HG02973 (cell line): ENCODE data around the gene ALOXE3.

Experiments used
- ATAC-seq: cut with Tn5 transposase; IDR thresholded peaks from one replicate; pipeline ENCODE4 v1.9.1; 2021; ENCODE audit warnings: moderate library complexity; ENCODE audit not compliant: unreplicated experiment

Gene ALOXE3

GRCh38 chr17:8142887-8143580 lies 24.7 kb upstream of the ALOXE3 start:
- ATAC-seq, result no peak

GRCh38 chr17:8142158-8142886 lies 24.0 kb upstream of the ALOXE3 start:
- ATAC-seq, result no peak

- ATAC-seq, result no peak
Measured at GRCh38 chr17:8141741-8142140, 23.4 kb upstream of the ALOXE3 start.

DNA sequence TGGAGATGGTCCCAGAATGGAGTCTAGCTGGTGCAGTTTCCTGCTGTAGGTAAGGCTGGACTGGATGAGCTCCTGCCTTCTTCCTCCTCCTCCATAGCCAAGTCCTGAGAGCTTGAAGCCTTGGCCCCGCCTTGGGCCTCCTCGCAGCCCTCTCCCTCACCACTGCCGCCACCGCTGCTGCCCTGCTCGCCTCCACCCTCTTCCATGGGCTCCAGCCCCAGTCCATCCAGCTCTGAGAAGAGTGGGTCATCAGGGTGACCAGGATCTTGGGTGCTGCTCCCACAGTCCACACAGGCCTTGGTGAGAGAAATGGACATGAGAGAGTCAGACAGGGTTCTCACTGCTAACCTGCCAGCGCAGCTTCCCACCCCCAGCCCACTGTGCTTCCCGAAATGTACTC lies 22.7 kb upstream of the ALOXE3 start:
- no peak for ATAC-seq

DNA sequence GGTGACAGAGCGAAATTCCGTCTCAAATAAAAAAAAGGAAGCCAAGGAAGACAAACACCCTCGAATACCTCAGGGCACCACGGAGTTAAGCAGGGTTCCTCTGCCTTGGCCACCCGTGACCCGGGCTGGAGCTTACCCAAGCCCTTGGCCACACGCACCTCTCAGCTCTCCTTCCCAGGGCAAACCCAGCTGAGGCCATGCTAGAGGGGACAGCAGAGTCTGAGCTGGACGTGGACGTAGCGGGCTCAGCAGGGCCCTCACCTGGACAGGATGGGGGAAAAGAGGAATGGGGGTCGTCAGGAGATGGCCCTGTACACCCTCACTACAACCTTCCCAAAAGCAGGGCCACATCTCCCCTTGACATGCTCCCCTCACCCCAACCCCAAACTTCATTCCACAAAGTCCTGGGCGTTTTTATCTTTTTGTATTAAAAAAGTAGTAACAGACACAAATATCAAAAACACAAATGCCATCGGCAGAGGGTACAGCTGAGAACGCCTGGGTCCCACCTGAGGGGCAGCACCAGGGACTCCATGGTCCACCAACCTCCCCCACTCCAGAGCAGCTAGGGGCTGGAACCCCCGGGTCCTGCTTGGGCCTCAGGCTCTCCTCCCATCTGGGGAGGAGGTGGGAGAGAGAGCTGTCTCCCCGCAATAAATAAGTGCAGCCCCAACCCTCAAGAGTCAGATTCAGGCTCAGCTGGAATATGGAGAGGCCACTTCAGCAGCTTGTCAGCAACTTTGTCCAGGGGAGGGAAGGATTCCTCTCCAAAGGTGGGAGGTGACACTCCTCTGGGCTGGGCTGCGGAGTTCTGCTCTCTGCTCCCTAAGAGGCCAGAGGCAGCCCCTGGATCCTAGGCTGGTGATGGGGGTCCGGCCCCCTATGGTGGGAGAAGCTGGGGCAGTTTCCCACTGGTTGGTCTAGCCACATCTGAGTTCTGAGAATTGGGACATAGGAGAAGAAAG lies 22.0 kb upstream of the ALOXE3 start:
- no peak for ATAC-seq

DNA sequence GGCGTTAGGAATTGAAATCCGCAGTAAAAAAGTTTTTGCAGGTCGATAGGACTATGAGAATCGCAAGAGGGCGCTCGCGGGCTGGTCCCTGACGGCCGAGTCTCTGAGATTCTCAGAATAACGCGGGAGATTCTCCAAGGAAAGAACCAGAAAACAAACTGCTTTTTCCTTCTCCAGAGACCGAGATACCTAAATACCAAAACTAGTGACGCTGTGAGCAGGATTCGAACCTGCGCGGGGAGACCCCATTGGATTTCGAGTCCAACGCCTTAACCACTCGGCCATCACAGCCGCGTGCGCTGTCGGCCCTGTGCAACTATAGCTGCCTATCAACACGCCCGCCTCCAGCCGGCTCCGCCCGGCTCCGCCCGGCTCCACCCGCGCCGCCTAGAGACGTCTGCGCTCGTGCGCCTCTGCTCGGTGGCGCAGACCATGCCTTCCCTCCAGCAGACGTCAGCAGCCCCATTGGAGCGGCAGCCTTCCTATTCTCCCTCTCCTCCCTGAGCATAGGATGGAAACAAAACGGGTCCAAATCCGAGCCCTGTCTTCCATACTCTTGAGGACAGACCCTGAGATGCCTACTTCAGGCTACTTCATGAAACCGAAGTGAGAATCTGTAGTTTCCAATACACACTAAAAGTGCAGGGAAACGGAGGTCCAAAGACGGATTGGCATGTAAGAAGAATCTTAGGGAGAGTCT lies 20.5 kb upstream of the ALOXE3 start:
- peak; percentile 69 for ATAC-seq

- peak; percentile 12 for ATAC-seq
Measured at GRCh38 chr17:8138374-8138671, 20.0 kb upstream of the ALOXE3 start.

DNA sequence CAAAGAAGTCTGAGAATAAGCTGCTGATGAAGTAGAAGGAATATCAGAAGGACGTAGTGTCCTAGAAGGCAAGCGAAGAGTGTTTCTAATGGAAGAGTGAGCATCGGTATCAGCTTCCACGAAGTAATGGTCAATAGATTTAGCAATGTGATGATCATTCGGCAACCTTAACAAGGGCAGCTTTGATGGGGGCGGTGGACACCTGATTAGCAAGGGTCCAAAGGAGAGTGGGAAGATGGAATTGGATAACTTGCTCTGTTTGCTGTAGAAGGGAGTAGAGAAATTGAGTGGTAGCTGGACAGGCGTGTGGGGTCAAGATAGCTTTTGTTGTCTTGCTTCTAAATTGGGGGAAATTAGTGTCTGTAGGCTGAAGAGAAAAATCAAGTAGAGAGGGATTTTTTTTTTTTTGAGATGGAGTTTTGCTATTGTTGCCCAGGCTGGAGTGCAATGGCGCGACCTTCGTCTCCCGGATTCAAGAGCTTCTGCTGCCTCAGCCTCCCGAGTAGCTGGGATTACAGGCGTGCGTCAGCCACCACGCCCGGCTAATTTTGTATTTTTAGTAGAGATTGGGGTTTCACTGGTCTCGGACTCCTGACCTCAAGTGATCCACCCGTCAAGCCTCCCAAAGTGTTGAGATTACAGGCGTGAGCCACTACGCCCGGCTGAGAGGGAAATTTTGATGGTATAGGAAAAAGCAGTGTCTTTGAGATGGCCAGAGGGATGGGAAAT lies 19.5 kb upstream of the ALOXE3 start:
- ATAC-seq, result peak; percentile 7

DNA sequence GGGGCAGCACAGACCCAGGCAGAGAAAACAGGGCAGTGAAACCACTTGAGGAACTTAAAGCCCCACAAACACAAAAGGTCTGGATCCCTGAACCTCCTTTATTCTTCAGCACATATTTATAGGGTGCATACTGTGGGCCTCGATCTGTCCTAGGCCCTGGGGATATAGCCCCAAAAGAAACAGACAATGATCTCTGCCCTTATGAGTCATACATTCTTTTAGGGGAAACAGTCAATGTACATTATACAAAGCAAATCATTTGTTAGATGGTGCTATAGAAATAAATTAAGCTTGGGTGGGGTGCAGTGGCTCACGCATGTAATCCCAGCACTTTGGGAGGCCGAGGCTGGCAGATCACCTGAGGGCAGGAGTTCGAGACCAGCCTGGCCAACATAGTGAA lies 15.6 kb upstream of the ALOXE3 start:
- no peak for ATAC-seq

- ATAC-seq, result no peak
Measured at GRCh38 chr17:8133399-8133798, 15.1 kb upstream of the ALOXE3 start.

DNA sequence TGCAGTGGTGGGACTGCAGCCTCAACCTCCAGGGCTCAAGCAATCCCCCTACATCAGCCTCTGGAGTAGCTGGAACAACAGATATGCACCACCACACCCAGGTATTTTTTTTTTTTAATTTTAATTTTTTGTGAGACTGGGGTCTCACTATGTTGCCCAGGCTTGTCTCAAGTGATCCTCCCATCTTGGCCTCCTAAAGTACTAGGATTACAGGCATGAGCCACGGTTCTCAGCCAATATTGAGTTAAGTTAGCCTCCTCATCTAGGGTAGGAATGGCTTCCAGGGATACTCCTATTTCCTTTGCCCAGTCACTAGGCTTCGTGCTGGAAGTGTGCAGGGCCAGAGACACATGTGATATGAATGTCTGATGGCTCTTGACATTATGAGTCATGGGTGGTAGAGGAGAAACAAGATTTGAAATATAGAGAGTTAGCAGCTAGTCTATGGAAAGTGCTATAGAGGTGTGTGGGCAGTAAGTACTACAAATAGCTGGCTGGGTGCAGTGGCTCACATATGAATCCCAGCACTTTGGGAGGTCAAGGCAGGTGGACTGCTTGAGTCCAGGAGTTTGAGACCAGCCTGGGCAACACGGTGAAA lies 13.6 kb upstream of the ALOXE3 start:
- no peak for ATAC-seq

DNA sequence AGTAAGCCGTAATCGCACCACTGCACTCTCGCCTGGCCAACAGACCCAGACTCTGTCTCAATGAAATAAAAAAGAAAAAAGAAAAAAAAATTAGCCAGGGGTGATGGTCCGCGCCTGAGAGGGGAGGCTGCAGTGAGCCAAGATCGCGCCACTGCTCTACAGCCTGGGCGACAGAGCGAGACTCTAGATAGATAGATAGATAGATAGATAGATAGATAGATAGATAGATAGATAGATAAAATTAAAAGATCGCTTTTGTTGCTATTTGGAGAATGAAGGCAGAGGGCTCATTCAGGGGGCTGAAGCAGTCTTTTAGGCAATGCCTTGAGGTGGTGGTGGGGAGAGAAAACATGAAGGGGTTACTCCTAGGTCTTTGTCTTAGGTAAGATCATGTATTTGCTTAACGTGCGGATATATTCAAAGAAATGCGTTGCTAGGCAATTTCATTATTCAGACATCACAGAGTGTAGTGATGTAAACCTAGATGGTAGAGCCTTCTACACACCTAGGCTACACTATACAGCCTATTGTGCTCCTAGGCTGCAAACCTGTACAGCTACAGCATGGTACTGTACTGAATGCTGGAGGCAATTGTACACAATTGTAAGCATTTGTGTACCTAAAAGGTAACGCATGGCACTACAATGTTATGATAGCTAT lies 9.9 kb upstream of the ALOXE3 start:
- ATAC-seq, result no peak

GRCh38 chr17:8126491-8127066 lies 8.3 kb upstream of the ALOXE3 start:
- ATAC-seq, result no peak

DNA sequence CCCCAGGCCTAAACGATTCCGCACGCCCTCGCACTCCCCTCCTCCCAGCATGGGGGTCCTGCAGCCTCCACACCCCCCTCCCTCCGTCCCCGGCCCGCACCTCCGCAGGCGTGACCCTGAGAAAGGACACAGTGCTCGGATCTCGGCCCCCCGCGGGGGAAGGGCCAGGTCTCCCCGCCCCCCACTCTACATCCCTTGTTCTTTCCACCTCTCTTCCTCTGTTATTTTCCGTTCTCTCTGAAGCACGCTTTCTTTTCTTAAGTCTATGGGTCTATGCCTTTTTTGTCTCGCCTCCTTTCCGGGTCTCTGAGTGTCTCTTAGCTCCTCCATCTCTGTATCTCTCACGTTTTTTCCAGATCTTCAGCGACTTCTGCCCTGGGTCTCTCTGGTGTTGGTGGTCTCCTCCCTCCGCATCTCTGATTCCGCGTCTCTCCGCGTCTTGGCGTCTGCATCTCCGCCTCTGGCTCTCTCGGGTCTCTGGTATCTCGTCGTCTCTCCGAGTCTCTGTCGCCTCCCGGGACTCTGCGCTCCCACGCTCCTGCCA lies 7.7 kb upstream of the ALOXE3 start:
- no peak for ATAC-seq

DNA sequence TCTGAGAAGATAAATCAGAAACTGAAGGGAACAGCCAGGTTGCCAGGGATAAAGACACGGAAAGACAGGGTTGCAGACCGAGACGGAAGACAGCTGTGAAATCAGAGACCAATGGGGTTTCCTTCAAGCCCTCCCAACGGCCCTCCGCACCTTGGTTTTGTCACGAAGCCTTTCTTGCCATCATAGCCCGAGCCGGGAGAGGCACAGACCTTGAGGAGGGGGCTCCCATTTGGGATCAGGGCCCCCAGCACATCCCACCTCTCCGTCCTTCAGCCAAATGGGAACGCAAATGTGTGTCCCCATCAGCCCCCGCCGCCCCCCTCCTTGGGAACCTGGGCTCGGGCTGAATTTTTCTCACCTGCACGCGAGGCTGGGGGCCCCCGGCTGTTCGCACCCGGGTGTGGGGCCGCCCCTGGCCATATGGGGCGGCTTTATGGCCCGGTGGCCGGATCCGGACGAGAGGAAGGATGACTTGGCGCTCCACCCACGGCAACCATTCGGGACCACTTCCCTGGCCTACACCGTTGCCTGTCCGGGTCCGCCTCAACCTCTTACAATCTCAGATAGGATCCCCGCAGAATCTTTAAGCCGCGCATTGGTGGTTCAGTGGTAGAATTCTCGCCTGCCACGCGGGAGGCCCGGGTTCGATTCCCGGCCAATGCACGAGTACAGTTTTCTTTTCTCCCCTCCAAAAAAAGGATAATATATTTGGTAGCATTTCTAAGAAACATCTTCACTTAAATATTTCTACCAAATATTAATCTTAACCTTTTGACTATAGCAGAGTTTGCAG lies 7.0 kb upstream of the ALOXE3 start:
- ATAC-seq, result no peak

- no peak for ATAC-seq
Measured at GRCh38 chr17:8124350-8125153, 6.2 kb upstream of the ALOXE3 start.

- ATAC-seq, result no peak
Measured at GRCh38 chr17:8123695-8124349, 5.5 kb upstream of the ALOXE3 start, which contains the start of gene HES7. Gene HES7, minus strand, starts transcription at chr17:8124106. Its CDS starts 22 bp downstream, at chr17:8124084.
